Progenitor cell of endocrine pancreas (in vitro differentiated cells): ENCODE results near the gene SLC26A3. TPM values are rescaled to one million over a fixed set of nuclear protein-coding genes. Genes with fewer than 3 reads are reported as not detected.

Experiments
- DNase-seq: peaks from one replicate; pipeline ENCODE4 v3.0.0; 2021; ENCODE audit warnings: low spot score; ENCODE audit not compliant: unreplicated experiment
- H3K27ac Mint-ChIP-seq: 2 replicates; pipeline ENCODE4 v1.8.0; 2021; ENCODE audit warnings: mild to moderate bottlenecking, moderate library complexity, mixed read lengths
- H3K27me3 Mint-ChIP-seq: 2 replicates; pipeline ENCODE4 v1.8.0; 2021; ENCODE audit warnings: mixed read lengths
- H3K36me3 Mint-ChIP-seq: 2 replicates; pipeline ENCODE4 v1.8.0; 2022; ENCODE audit warnings: mixed read lengths; ENCODE audit not compliant: insufficient read depth
- H3K4me1 Mint-ChIP-seq: 2 replicates; pipeline ENCODE4 v1.8.0; 2021; ENCODE audit warnings: low read depth, mixed read lengths
- H3K4me3 Mint-ChIP-seq: 2 replicates; pipeline ENCODE4 v1.8.0; 2021; ENCODE audit warnings: low read depth, mild to moderate bottlenecking, moderate library complexity, mixed read lengths
- H3K9me3 Mint-ChIP-seq: 2 replicates; pipeline ENCODE4 v1.8.0; 2021; ENCODE audit warnings: low read depth, mixed read lengths
- total RNA-seq: library from RNA; stranded (reverse); gene quantifications from 2 replicates; pipeline ENCODE4 v1.2.1, GENCODE V29; 2021
- TF ChIP-seq, protein P1 (sequence below): fragments of 200-600 bp; sonication (generic); IDR thresholded peaks from one replicate; pipeline ENCODE4 v1.5.0; 2021; ENCODE audit warnings: antibody characterized with exemption, mild to moderate bottlenecking; ENCODE audit not compliant: unreplicated experiment

SLC26A3 gene
- total RNA-seq, 1 donor from 2014 or later = 2.8 TPM

DNA sequence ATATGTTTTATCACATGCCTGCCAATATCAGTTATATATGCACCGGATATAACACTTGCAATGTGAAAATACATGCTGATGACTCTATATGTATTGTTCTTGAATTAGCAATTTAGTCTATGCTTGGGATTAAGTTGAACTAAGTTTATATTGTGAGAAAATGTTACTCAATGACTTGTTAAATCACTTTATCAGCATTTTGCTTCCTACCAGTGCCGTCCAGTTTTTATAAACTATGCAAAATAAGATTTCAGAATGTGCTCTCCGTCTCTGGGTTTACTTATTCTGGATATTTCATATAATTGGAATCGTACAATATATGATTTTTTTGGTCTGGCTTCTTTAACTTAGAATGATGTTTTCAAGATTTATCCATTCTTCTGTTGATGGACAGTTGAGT is 25.5 kb upstream of the SLC26A3 start:
- H3K4me3 Mint-ChIP-seq = no peak overlapping the region
- TF ChIP-seq, protein P1, sequence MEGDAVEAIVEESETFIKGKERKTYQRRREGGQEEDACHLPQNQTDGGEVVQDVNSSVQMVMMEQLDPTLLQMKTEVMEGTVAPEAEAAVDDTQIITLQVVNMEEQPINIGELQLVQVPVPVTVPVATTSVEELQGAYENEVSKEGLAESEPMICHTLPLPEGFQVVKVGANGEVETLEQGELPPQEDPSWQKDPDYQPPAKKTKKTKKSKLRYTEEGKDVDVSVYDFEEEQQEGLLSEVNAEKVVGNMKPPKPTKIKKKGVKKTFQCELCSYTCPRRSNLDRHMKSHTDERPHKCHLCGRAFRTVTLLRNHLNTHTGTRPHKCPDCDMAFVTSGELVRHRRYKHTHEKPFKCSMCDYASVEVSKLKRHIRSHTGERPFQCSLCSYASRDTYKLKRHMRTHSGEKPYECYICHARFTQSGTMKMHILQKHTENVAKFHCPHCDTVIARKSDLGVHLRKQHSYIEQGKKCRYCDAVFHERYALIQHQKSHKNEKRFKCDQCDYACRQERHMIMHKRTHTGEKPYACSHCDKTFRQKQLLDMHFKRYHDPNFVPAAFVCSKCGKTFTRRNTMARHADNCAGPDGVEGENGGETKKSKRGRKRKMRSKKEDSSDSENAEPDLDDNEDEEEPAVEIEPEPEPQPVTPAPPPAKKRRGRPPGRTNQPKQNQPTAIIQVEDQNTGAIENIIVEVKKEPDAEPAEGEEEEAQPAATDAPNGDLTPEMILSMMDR = no peak
- peaks cover 10% of the 10 kb centered on the region for H3K36me3 Mint-ChIP-seq
- peaks cover 6% of the 10 kb centered on the region for H3K4me1 Mint-ChIP-seq
- peaks cover 32% of the 10 kb centered on the region for H3K9me3 Mint-ChIP-seq
- no peak overlapping the region for H3K27ac Mint-ChIP-seq
- H3K27me3 Mint-ChIP-seq = no peaks in the 10 kb centered on the region
- DNase-seq = no peak

DNA sequence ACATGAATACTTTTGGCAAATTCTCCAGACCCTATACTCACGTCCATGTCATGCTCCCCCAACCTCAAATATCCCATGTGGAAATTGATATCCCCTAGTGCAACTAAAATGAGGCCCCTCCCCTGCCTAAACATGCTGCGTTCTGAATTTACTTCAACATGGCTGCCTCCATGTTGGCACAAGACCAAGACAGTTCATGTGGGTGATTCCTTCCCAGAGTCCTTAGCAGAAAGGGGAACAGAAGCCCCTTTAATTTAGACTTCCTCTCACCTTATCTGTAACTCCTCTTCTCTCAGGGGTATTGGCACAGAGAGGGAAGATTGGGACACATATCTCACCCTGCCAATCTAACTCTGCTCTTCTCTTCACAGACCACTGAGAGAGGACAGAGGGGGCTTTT is 24.5 kb upstream of the SLC26A3 start:
- TF ChIP-seq, protein P1 = no peak
- Mint-ChIP-seq H3K36me3 (peaks cover 6% of the 10 kb centered on the region), H3K27me3 (no peaks in the 10 kb centered on the region), H3K4me1 (peaks cover 2% of the 10 kb centered on the region), H3K9me3 (peaks cover 28% of the 10 kb centered on the region), H3K27ac (no peak overlapping the region), H3K4me3 (no peak overlapping the region)
- DNase-seq = no peak

DNA sequence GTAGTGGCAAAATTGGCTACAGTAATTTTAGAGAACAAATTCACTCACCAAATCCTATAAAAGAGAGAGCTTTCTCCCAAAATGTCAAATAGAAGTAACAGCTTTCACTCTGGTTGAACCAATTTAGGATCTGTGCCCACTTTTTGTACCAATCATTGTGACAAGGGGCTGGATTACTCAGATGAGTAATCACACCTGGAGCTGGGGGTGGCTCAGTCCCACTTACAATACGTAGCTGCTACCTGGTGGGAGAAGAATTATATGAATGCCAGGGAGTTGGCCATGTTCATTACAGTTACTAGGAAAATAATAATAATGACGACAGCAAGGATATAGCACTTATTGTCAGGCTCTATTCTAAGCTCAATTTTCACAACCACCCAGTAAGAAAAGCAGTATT is 23.4 kb upstream of the SLC26A3 start:
- H3K4me3 Mint-ChIP-seq = no peak overlapping the region
- DNase-seq = no peak
- peaks cover 5% of the 10 kb centered on the region for H3K36me3 Mint-ChIP-seq
- H3K4me1 Mint-ChIP-seq = no peaks in the 10 kb centered on the region
- TF ChIP-seq, protein P1 = no peak
- no peaks in the 10 kb centered on the region for H3K27me3 Mint-ChIP-seq
- H3K9me3 Mint-ChIP-seq = peaks cover 18% of the 10 kb centered on the region
- no peak overlapping the region for H3K27ac Mint-ChIP-seq

DNA sequence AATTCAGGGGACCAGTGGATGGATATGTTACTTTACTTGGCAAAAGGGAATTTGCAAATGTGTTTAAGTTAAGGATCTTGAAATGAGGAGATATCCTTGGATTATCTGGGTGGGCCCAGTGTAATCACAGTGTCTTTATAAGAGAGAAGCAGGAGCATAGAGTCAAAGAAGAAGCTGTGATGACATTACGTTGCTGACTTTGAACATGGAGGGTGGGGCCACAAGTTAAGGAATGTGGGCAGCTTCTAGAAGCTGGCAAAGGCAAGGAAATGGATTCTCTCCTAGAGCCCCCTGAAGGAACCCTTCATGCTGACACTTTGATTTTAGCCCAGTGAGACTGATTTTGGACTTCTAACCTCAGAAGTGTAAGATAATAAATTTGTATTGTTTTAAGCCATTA is 21.8 kb upstream of the SLC26A3 start:
- TF ChIP-seq, protein P1 = no peak
- Mint-ChIP-seq H3K4me3 (no peak overlapping the region), H3K4me1 (no peaks in the 10 kb centered on the region), H3K27me3 (no peaks in the 10 kb centered on the region), H3K36me3 (peaks cover 2% of the 10 kb centered on the region), H3K9me3 (peaks cover 9% of the 10 kb centered on the region), H3K27ac (no peak overlapping the region)
- DNase-seq = no peak

DNA sequence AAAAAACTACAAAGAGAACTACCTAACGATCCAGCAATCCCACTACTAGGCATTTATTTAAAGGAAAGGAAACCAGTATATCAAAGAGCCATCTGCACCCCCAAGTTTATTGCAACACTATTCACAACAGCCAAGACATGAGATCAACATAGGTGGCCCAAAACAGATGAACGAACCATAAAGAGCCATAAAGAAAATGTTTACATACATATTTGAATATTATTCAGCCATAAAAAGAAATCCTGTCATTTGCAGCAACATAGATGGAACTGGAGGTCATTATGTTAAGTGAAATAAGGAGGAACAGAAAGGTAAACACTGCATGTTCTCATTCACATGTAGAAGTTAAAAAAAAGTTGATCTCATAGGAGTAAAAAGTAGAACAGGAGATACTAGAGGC is 15.6 kb upstream of the SLC26A3 start:
- H3K36me3 Mint-ChIP-seq = no peaks in the 10 kb centered on the region
- H3K27ac Mint-ChIP-seq = no peak overlapping the region
- H3K4me3 Mint-ChIP-seq = no peak overlapping the region
- TF ChIP-seq, protein P1 = no peak
- H3K4me1 Mint-ChIP-seq = peaks cover 3% of the 10 kb centered on the region
- H3K9me3 Mint-ChIP-seq = peaks cover 4% of the 10 kb centered on the region
- no peaks in the 10 kb centered on the region for H3K27me3 Mint-ChIP-seq
- no peak for DNase-seq
